Fibroblast of villous mesenchyme (primary cell): ENCODE measurements around the gene HESX1. TPM values are rescaled to one million over a fixed set of nuclear protein-coding genes. Genes with fewer than 3 reads are reported as not detected.

Experiments
- DNase-seq: peaks from one replicate; pipeline ENCODE4 v3.0.0-alpha.2; 2010; ENCODE audit warnings: low read depth
- H3K4me3 ChIP-seq: 2 replicates; pipeline ENCODE4 v1.5.1; 2011; ENCODE audit warnings: low read depth, mild to moderate bottlenecking, low read length
- CTCF ChIP-seq: IDR thresholded peaks from 2 replicates; pipeline ENCODE4 v1.5.1; 2012; ENCODE audit warnings: low read depth, mild to moderate bottlenecking, low read length; ENCODE audit not compliant: insufficient read depth
- total RNA-seq: library from RNA; depleted of rRNA; stranded (reverse); fragments of >200 nt; gene quantifications from 2 replicates; pipeline ENCODE4 v1.2.3, GENCODE V29; 2012

Gene HESX1
- total RNA-seq, 1 donor, result not detected

GRCh38 chr3:57184526-57184925 lies 15.3 kb downstream of the HESX1 start:
- no peak overlapping the region for H3K4me3 ChIP-seq
- peak; percentile 18 for DNase-seq

DNA sequence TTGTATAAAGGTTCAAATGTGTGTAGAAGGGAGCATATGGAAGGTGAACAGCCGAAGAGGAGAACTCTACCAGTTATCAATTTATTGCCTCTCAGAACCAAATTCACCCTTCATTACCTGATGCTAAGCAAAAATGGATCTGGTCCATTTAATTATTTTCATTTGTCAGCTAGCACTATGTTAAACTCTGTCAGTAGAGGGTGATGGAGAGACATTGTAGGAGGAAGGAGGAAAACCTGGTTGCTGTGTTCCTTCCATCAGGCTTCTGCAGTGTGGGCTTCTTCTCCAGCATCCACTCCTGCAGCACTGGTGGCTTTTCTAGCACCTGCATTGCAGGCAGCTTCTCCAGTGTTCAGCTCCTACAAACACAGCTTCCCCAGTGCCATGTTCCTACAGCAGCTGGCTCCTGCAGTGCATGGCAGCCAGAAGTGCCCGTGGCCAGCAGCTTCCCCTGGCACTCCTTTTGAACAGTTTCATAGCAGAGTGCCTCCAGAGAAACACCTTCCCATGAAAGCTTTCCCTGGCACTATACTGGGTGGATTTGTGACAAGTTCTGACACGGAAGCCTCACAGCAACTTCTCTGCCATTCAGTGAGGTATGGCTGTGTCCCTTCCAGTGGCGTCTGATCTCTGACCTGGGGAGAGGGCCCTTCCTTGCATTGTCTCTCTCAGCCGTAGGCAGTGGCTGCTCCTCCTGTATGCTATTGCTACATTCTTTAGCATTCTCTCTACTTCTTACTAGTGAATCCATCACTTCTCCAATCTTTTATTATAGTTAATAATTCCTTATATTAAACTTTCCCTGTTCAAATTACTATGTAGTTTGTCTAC lies 20.0 kb downstream of the HESX1 start:
- H3K4me3 ChIP-seq, result no peak overlapping the region
- DNase-seq, result peak; percentile 19
- peak; percentile 54 for TF ChIP-seq CTCF

More at GRCh38 chr3:57184526-57184925, 15.3 kb downstream of the HESX1 start:
- no peak for TF ChIP-seq CTCF

DNA sequence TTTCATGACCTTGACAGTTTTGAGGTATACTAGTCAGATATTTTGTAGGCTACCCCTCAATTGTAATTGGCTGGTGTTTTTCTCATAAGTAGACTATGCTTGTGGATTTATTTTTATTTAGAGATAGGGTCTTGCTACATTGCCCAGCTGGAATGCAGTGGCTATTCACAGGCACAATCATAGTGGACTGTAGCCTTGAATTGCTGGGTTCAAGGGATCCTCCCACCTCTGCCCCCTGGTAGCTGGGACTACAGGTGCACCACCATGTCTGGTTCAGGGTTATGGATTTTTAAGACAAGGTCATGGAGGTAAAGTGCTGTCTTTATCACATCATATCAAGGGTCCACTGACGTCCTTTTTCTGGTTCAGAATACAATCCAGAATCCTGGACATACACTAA lies 23.7 kb downstream of the HESX1 start:
- no peak overlapping the region for H3K4me3 ChIP-seq
- no peak for DNase-seq
- TF ChIP-seq CTCF, result no peak

- H3K4me3 ChIP-seq, result no peak overlapping the region
- DNase-seq, result no peak
- TF ChIP-seq CTCF, result no peak
Observed at GRCh38 chr3:57173687-57174086, 26.1 kb downstream of the HESX1 start.

GRCh38 chr3:57170946-57171345 lies 28.8 kb downstream of the HESX1 start:
- no peak overlapping the region for H3K4me3 ChIP-seq
- no peak for TF ChIP-seq CTCF
- no peak for DNase-seq

DNA sequence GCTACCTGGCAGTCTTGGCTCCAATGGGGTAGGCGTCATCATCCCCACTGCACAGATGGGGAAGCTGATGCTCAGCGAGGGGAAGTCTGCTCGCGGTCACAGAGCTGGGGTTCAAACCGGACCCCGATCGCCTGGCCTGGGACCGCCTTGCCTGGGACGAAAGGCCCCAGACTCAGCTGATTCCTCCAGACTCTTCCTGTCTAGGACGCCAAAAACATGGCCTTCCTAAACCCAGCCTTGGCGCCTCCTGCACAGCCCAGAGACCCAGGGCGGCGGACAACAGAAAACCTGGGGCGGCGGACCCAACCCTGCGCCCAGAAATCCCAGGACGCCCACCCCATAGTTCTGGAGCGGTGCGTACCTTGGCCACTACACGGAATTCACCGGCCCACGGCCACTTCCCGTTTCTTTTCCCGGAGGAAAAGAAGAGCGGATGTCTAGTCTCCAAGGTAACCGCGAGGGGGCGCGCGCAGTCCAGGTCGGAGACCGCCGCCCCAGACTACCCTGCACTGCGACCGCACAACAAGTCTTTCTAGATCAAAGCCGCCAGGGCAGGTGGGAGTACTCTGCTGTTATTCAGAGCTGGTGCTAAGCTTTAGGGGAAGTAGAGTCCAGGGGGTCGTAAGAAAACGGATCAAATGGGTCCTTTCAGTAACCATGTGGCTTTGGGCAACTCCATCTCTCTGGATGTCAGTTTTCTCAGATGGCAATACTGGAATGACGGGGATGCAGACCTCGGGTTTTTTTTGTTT lies 29.7 kb downstream of the HESX1 start:
- DNase-seq, result peak; percentile 75
- peak overlapping the region; percentile 50 for H3K4me3 ChIP-seq
- peak; percentile 81 for TF ChIP-seq CTCF
